Loucy (cell line): ENCODE measurements around the gene TCOF1.

Source experiments
- H2AFZ ChIP-seq: fragments of 200-600 bp; sonication (generic); 2 replicates; pipeline ENCODE4 v1.6.0; 2016; ENCODE audit warnings: antibody characterized with exemption, mild to moderate bottlenecking, low read length, moderate library complexity
- H3F3A ChIP-seq: fragments of 200-600 bp; 2 replicates; pipeline ENCODE4 v1.6.0; 2016; ENCODE audit warnings: antibody characterized with exemption, low read depth, mild to moderate bottlenecking
- H3K27me3 ChIP-seq: fragments of 200-600 bp; sonication (generic); 2 replicates; pipeline ENCODE4 v1.6.1; 2014; ENCODE audit warnings: low read length, mild to moderate bottlenecking; ENCODE audit not compliant: insufficient read depth, poor library complexity, severe bottlenecking
- H3K36me3 ChIP-seq: fragments of 200-600 bp; sonication (generic); 2 replicates; pipeline ENCODE4 v1.6.1; 2016; ENCODE audit warnings: low read length; ENCODE audit not compliant: insufficient read depth
- H3K4me1 ChIP-seq: fragments of 200-600 bp; sonication (generic); 2 replicates; pipeline ENCODE4 v1.5.1; 2014; ENCODE audit warnings: low read length, mild to moderate bottlenecking; ENCODE audit not compliant: insufficient read depth, poor library complexity, severe bottlenecking
- H3K4me2 ChIP-seq: fragments of 200-600 bp; sonication (generic); 2 replicates; pipeline ENCODE4 v1.6.0; 2014; ENCODE audit warnings: antibody characterized with exemption, low read length, low read depth, mild to moderate bottlenecking; ENCODE audit not compliant: poor library complexity, severe bottlenecking
- H3K4me3 ChIP-seq: fragments of 200-600 bp; sonication (generic); 2 replicates; pipeline ENCODE4 v1.5.1; 2014; ENCODE audit warnings: low read length, mild to moderate bottlenecking, mixed read lengths; ENCODE audit not compliant: poor library complexity, severe bottlenecking
- H3K79me2 ChIP-seq: fragments of 200-600 bp; sonication (generic); 2 replicates; pipeline ENCODE4 v1.6.1; 2014; ENCODE audit warnings: low read length; ENCODE audit not compliant: insufficient read depth
- H3K9ac ChIP-seq: fragments of 200-600 bp; sonication (generic); 2 replicates; pipeline ENCODE4 v1.6.0; 2014; ENCODE audit warnings: mild to moderate bottlenecking, low read depth, low read length, moderate library complexity; ENCODE audit not compliant: poor library complexity, severe bottlenecking
- H3K9me2 ChIP-seq: fragments of 200-600 bp; sonication (generic); replicated peaks from 2 replicates; pipeline ENCODE4 v1.6.1; 2016; ENCODE audit warnings: low read depth, low read length, mixed read lengths
- H3K9me3 ChIP-seq: fragments of 200-600 bp; sonication (generic); 2 replicates; pipeline ENCODE4 v1.6.1; 2014; ENCODE audit warnings: mild to moderate bottlenecking, antibody characterized with exemption, low read length, low read depth; ENCODE audit not compliant: insufficient read depth
- H4K20me1 ChIP-seq: fragments of 200-600 bp; sonication (generic); 2 replicates; pipeline ENCODE4 v1.6.0; 2014; ENCODE audit warnings: antibody characterized with exemption, low read length, mild to moderate bottlenecking; ENCODE audit not compliant: insufficient read depth, poor library complexity, severe bottlenecking
- EZH2phosphoT487 ChIP-seq: fragments of 200-600 bp; IDR thresholded peaks from 2 replicates; pipeline ENCODE4 v1.6.1; 2018; ENCODE audit warnings: antibody characterized with exemption, mild to moderate bottlenecking, moderate library complexity, borderline replicate concordance
- TF ChIP-seq, protein P1 (sequence below): fragments of 200-600 bp; sonication (generic); conservative IDR thresholded peaks from 2 replicates; pipeline ENCODE4 v1.5.1; 2014; ENCODE audit warnings: mild to moderate bottlenecking, antibody characterized with exemption, low read length

Gene TCOF1

DNA sequence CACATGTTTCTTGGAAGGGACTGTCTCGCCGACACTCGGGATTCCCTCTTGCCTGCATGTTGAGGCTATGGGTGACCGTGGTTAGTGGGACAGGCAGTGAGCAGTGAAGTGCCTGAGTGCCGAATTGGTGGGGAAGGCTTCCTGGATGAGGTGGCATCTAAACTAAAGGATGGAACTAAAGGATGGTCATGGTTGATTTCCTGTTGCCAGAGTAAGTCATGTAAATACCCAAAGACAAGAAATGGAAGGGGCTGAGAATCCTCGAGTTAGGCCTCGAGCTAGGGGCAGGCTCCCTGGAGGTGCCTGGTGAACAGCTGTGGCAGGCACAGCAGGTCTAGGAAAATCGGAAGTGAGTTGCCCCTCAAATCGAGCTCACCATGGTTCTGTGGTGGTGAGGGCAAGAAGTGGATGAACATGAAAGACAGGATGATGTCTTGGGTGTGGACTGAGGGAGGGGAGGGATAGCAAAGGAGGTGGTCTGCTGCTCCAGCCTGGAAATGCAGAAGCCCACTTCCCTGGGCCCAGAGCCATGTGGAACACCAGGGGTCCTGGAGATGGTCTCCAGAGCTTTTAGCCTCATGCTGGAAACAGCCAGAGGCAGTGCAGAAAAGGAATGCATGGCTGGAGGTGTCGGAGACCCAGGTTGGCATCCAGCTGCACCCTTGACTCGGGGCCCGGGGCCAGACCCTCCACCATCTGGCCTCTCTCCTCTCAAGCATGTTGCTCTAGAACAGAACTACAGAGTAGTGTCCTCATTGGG lies 43.0 kb downstream of the TCOF1 start:
- Histone ChIP-seq H3K36me3 (peaks cover 52% of the 10 kb centered on the region; the same call in 1 of the 2 replicates), H3F3A (no peaks in the 10 kb centered on the region; the same call in 1 of the 2 replicates), H4K20me1 (no peaks in the 10 kb centered on the region), H3K9me2 (no peaks in the 10 kb centered on the region), H3K27me3 (no peaks in the 10 kb centered on the region), H3K79me2 (no peaks in the 10 kb centered on the region), H3K4me2 (peak overlapping the region; percentile 7), H3K4me1 (peaks cover 17% of the 10 kb centered on the region), H2AFZ (no peak overlapping the region), H3K9me3 (no peaks in the 10 kb centered on the region), H3K4me3 (no peak overlapping the region), H3K9ac (no peak overlapping the region)
- TF ChIP-seq, protein P1, sequence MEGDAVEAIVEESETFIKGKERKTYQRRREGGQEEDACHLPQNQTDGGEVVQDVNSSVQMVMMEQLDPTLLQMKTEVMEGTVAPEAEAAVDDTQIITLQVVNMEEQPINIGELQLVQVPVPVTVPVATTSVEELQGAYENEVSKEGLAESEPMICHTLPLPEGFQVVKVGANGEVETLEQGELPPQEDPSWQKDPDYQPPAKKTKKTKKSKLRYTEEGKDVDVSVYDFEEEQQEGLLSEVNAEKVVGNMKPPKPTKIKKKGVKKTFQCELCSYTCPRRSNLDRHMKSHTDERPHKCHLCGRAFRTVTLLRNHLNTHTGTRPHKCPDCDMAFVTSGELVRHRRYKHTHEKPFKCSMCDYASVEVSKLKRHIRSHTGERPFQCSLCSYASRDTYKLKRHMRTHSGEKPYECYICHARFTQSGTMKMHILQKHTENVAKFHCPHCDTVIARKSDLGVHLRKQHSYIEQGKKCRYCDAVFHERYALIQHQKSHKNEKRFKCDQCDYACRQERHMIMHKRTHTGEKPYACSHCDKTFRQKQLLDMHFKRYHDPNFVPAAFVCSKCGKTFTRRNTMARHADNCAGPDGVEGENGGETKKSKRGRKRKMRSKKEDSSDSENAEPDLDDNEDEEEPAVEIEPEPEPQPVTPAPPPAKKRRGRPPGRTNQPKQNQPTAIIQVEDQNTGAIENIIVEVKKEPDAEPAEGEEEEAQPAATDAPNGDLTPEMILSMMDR = no peak
- TF ChIP-seq EZH2phosphoT487 = no peak

DNA sequence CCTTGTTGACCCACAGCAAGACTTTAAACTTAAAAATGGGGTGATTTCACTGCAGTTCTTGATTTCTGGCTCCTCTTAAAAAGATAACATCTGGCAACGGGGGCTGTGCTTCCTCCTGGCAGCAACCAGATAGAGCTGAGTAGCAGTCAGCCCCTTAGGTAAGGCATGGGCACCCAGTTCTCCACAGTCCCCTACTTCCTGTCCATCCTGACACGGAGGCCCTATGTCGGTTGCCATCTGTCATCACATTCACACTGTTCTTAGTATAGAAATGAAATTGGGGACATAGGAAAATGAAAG lies 43.5 kb downstream of the TCOF1 start:
- H3K9ac ChIP-seq = no peak overlapping the region
- no peaks in the 10 kb centered on the region for H4K20me1 ChIP-seq
- peaks cover 17% of the 10 kb centered on the region for H3K4me1 ChIP-seq
- peak overlapping the region; percentile 7 for H3K4me2 ChIP-seq
- H3K36me3 ChIP-seq = peaks cover 47% of the 10 kb centered on the region; the same call in 1 of the 2 replicates
- no peaks in the 10 kb centered on the region for H3K9me3 ChIP-seq
- H3F3A ChIP-seq = no peaks in the 10 kb centered on the region; the same call in 1 of the 2 replicates
- H3K79me2 ChIP-seq = no peaks in the 10 kb centered on the region
- no peak overlapping the region for H3K4me3 ChIP-seq
- no peak overlapping the region for H2AFZ ChIP-seq
- H3K27me3 ChIP-seq = no peaks in the 10 kb centered on the region
- TF ChIP-seq, protein P1 = no peak
- no peak for TF ChIP-seq EZH2phosphoT487
- H3K9me2 ChIP-seq = no peaks in the 10 kb centered on the region

DNA sequence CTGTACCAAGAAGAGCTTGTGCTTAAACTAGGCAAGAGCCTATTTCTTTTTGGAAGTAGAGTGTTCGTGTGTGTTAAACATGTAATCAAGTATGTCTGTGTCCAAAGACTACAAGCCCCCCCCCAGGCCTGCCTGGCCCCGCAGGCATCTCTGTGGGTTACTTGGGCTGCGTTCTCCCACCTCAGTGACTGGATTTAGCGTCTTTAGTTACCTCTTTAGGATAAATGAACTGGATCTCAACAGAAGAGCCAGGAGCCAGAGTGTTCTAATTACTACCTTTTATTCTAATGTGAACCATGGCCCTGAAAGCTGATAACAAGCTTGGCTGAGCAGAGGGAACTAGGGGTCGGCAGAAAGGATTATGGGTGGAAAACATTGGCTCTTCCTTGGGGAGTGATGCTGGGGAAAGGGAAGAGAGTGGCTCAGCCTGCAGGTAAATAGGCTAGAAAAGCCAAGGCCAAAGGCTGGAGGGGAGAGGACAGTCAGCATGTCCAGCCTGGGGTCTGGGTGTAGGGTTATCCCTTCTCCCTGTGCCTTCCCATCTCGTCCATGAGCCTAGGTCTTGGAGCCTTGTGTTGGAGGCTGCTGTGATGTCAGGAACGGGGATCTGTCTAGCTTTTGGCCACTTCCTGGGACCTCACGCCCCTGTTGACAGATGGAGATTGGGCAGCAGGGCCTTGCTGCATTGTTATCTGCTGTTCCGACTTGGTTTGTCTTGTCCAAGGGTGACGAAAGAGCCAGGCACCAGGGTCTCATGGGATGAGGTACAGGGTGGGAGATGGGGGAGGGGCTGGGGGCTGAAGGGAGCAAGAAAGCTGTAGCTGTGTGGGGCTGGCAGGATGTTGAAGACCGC lies 44.1 kb downstream of the TCOF1 start:
- H3K4me1 ChIP-seq = peaks cover 17% of the 10 kb centered on the region
- H3K9me2 ChIP-seq = no peaks in the 10 kb centered on the region
- H2AFZ ChIP-seq = no peak overlapping the region
- H3K4me2 ChIP-seq = peak overlapping the region; percentile 7
- no peak overlapping the region for H3K9ac ChIP-seq
- no peaks in the 10 kb centered on the region for H3K79me2 ChIP-seq
- no peaks in the 10 kb centered on the region for H4K20me1 ChIP-seq
- H3K9me3 ChIP-seq = no peaks in the 10 kb centered on the region
- H3K4me3 ChIP-seq = no peak overlapping the region
- no peak for TF ChIP-seq EZH2phosphoT487
- H3K36me3 ChIP-seq = peaks cover 41% of the 10 kb centered on the region; the same call in 1 of the 2 replicates
- H3K27me3 ChIP-seq = no peaks in the 10 kb centered on the region
- H3F3A ChIP-seq = no peaks in the 10 kb centered on the region; the same call in 1 of the 2 replicates
